GM23248 (cell line): Measurements from ENCODE around the gene ADCY1.
"Not testable (repeated sequence)": the region's sequence is repeated elsewhere in the genome, so short reads cannot be mapped to it uniquely, and the experiment has no call there.

Experiments
- EZH2 ChIP-seq: fragments of 200-600 bp; sonication (generic); IDR thresholded peaks from 2 replicates; pipeline ENCODE4 v1.6.1; 2018; ENCODE audit warnings: antibody characterized with exemption, mild to moderate bottlenecking; ENCODE audit not compliant: insufficient read depth, poor library complexity, severe bottlenecking
- EZH2phosphoT487 ChIP-seq: fragments of 200-600 bp; sonication (generic); IDR thresholded peaks from 2 replicates; pipeline ENCODE4 v1.6.1; 2018; ENCODE audit warnings: antibody characterized with exemption, moderate library complexity, mild to moderate bottlenecking, low read depth; ENCODE audit not compliant: insufficient read depth

- TF ChIP-seq EZH2, EZH2phosphoT487: not testable (repeated sequence)
Observed at GRCh38 chr7:45545105-45545710, 29.0 kb upstream of the ADCY1 start.
